Measurements from ENCODE around the gene TCEANC.

The TCEANC gene

GRCh38 chrX:13684361-13684760, 31.4 kb downstream of the TCEANC start:
- no peak for DNase-seq (ENCODE audit: low read depth, low spot score)
- Histone ChIP-seq H3K36me3 (ENCODE audit: insufficient read depth, low read length) (no peaks in the 10 kb centered on the region), H3K27ac (no peak overlapping the region), H3K9me3 (ENCODE audit: low read depth, low read length) (no peaks in the 10 kb centered on the region), H3K4me3 (no peak overlapping the region), H3K9ac (ENCODE audit: insufficient read length) (no peak overlapping the region)
- TF ChIP-seq EZH2 (IDR thresholded peaks at IDR 0.05) = no peak

GRCh38 chrX:13685126-13685763, 32.3 kb downstream of the TCEANC start:
- no peak overlapping the region for H3K27ac ChIP-seq

GRCh38 chrX:13687203-13687602, 34.3 kb downstream of the TCEANC start:
- Histone ChIP-seq H3K27ac (no peak overlapping the region), H3K9ac (ENCODE audit: insufficient read length) (no peak overlapping the region), H3K9me3 (ENCODE audit: low read depth, low read length) (no peaks in the 10 kb centered on the region), H3K36me3 (ENCODE audit: insufficient read depth, low read length) (no peaks in the 10 kb centered on the region), H3K4me3 (no peak overlapping the region)
- TF ChIP-seq POLR2AphosphoS5 (IDR thresholded peaks at IDR 0.05; ENCODE audit: borderline replicate concordance, low read depth, low read length) (no peak), FOXP2 (optimal IDR thresholded peaks at IDR 0.05; ENCODE audit: control extremely low read depth, extremely low read length, insufficient read depth) (no peak), EZH2 (IDR thresholded peaks at IDR 0.05) (no peak)
- DNase-seq (ENCODE audit: low read depth, low spot score) = no peak

More at GRCh38 chrX:13685126-13685763, 32.3 kb downstream of the TCEANC start:
- no peak for DNase-seq (ENCODE audit: low read depth, low spot score)
- Histone ChIP-seq H3K36me3 (ENCODE audit: insufficient read depth, low read length) (no peaks in the 10 kb centered on the region), H3K9me3 (ENCODE audit: low read depth, low read length) (no peaks in the 10 kb centered on the region), H3K9ac (ENCODE audit: insufficient read length) (no peak overlapping the region), H3K4me3 (no peak overlapping the region)
- no peak for TF ChIP-seq POLR2AphosphoS5 (IDR thresholded peaks at IDR 0.05; ENCODE audit: borderline replicate concordance, low read depth, low read length)
- no peak for TF ChIP-seq FOXP2 (optimal IDR thresholded peaks at IDR 0.05; ENCODE audit: control extremely low read depth, extremely low read length, insufficient read depth)
- no peak for TF ChIP-seq EZH2 (IDR thresholded peaks at IDR 0.05)

GRCh38 chrX:13688384-13688957, 35.5 kb downstream of the TCEANC start:
- peak overlapping the region; percentile 8 for H3K9ac ChIP-seq (ENCODE audit: insufficient read length)
- no peaks in the 10 kb centered on the region for H3K9me3 ChIP-seq (ENCODE audit: low read depth, low read length)
- H3K36me3 ChIP-seq (ENCODE audit: insufficient read depth, low read length) = no peaks in the 10 kb centered on the region
- DNase-seq (ENCODE audit: low read depth, low spot score) = no peak
- H3K4me3 ChIP-seq = peak overlapping the region; percentile 86
- TF ChIP-seq FOXP2 (optimal IDR thresholded peaks at IDR 0.05; ENCODE audit: control extremely low read depth, extremely low read length, insufficient read depth) = no peak
- no peak for TF ChIP-seq EZH2 (IDR thresholded peaks at IDR 0.05)
- TF ChIP-seq POLR2AphosphoS5 (IDR thresholded peaks at IDR 0.05; ENCODE audit: borderline replicate concordance, low read depth, low read length) = no peak
- H3K27ac ChIP-seq = no peak overlapping the region

- DNase-seq (ENCODE audit: low read depth, low spot score) = no peak
- H3K9ac ChIP-seq (ENCODE audit: insufficient read length) = peak within 1 kb of the TSS; percentile 91
- H3K36me3 ChIP-seq (ENCODE audit: insufficient read depth, low read length) = no peaks in the 10 kb centered on the region
- no peaks in the 10 kb centered on the region for H3K9me3 ChIP-seq (ENCODE audit: low read depth, low read length)
- peak within 1 kb of the TSS; percentile 86 for H3K4me3 ChIP-seq
- no peak within 1 kb of the TSS for H3K27ac ChIP-seq
- TF ChIP-seq POLR2AphosphoS5 (IDR thresholded peaks at IDR 0.05; ENCODE audit: borderline replicate concordance, low read depth, low read length) (peak; percentile 97), EZH2 (IDR thresholded peaks at IDR 0.05) (no peak), FOXP2 (optimal IDR thresholded peaks at IDR 0.05; ENCODE audit: control extremely low read depth, extremely low read length, insufficient read depth) (no peak)
These were observed 36.2 kb downstream of the TCEANC start, which contains the start of gene RAB9A for GRCh38 chrX:13688958-13689740. Gene RAB9A, plus strand, starts transcription at chrX:13689128. Its CDS starts 19,619 bp downstream, at chrX:13708747.

GRCh38 chrX:13689741-13690211, 36.8 kb downstream of the TCEANC start:
- Histone ChIP-seq H3K4me3 (peak overlapping the region; percentile 86), H3K36me3 (ENCODE audit: insufficient read depth, low read length) (no peaks in the 10 kb centered on the region), H3K9me3 (ENCODE audit: low read depth, low read length) (no peaks in the 10 kb centered on the region), H3K27ac (no peak overlapping the region), H3K9ac (ENCODE audit: insufficient read length) (peak overlapping the region; percentile 91)
- DNase-seq (ENCODE audit: low read depth, low spot score) = no peak
- TF ChIP-seq POLR2AphosphoS5 (IDR thresholded peaks at IDR 0.05; ENCODE audit: borderline replicate concordance, low read depth, low read length) (no peak), EZH2 (IDR thresholded peaks at IDR 0.05) (no peak), FOXP2 (optimal IDR thresholded peaks at IDR 0.05; ENCODE audit: control extremely low read depth, extremely low read length, insufficient read depth) (no peak)

GRCh38 chrX:13690836-13691235, 37.9 kb downstream of the TCEANC start:
- TF ChIP-seq FOXP2 (optimal IDR thresholded peaks at IDR 0.05; ENCODE audit: control extremely low read depth, extremely low read length, insufficient read depth) (no peak), EZH2 (IDR thresholded peaks at IDR 0.05) (no peak), POLR2AphosphoS5 (IDR thresholded peaks at IDR 0.05; ENCODE audit: borderline replicate concordance, low read depth, low read length) (no peak)
- peak overlapping the region; percentile 86 for H3K4me3 ChIP-seq
- no peaks in the 10 kb centered on the region for H3K36me3 ChIP-seq (ENCODE audit: insufficient read depth, low read length)
- H3K9me3 ChIP-seq (ENCODE audit: low read depth, low read length) = no peaks in the 10 kb centered on the region
- no peak overlapping the region for H3K9ac ChIP-seq (ENCODE audit: insufficient read length)
- no peak overlapping the region for H3K27ac ChIP-seq
- DNase-seq (ENCODE audit: low read depth, low spot score) = no peak

GRCh38 chrX:13691841-13692371, 39.0 kb downstream of the TCEANC start:
- DNase-seq (ENCODE audit: low read depth, low spot score) = no peak
- Histone ChIP-seq H3K4me3 (no peak overlapping the region), H3K9me3 (ENCODE audit: low read depth, low read length) (no peaks in the 10 kb centered on the region), H3K9ac (ENCODE audit: insufficient read length) (no peak overlapping the region), H3K36me3 (ENCODE audit: insufficient read depth, low read length) (no peaks in the 10 kb centered on the region), H3K27ac (no peak overlapping the region)
- TF ChIP-seq EZH2 (IDR thresholded peaks at IDR 0.05) (no peak), FOXP2 (optimal IDR thresholded peaks at IDR 0.05; ENCODE audit: control extremely low read depth, extremely low read length, insufficient read depth) (no peak), POLR2AphosphoS5 (IDR thresholded peaks at IDR 0.05; ENCODE audit: borderline replicate concordance, low read depth, low read length) (no peak)

Measured in SK-N-MC (cell line).